ENCODE data around the gene SSTR3.
"Not testable (repeated sequence)": the region's sequence is repeated elsewhere in the genome, so short reads cannot be mapped to it uniquely, and the experiment has no call there.

Gene SSTR3

DNA sequence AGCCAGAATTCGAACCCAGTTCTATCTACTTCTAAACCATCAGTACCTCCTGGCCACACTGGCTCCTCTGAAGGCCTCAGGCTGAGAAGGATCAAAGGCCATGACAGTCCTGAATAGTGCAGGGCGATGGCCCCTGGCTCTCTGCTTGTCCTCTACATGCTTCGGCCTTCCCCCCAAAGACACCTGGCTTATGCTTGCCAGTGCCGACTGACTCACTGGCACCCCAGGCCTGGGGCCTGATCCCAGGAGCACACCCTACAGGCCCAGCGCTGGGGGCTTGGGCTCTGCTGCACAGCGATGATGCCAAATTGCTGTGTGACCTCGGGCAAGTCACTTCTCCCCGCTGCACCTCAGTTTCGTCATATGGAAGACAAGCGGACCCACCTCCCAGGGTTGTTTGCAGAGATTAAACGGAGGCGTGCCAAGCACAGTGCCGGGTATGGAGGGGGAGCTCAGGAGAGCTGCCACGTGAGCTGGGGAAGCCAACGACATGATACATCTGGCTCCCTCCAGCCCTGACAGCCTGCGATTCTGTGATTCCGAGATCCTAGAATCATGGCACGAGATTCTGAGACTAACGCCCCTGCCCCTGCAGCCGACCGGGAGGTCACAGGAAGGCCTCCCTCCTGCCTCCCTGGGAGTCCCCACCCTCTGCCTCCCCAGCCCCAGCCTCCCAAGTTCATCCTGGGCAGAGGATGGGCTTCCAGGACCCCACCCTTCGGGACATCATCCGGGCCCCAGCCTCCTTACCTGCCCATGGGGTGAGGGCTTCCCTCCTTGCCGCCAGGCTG lies 1.0 kb downstream of the SSTR3 start:
- no peak for DNase-seq (ENCODE audit: low read depth in 2 of 2)

DNA sequence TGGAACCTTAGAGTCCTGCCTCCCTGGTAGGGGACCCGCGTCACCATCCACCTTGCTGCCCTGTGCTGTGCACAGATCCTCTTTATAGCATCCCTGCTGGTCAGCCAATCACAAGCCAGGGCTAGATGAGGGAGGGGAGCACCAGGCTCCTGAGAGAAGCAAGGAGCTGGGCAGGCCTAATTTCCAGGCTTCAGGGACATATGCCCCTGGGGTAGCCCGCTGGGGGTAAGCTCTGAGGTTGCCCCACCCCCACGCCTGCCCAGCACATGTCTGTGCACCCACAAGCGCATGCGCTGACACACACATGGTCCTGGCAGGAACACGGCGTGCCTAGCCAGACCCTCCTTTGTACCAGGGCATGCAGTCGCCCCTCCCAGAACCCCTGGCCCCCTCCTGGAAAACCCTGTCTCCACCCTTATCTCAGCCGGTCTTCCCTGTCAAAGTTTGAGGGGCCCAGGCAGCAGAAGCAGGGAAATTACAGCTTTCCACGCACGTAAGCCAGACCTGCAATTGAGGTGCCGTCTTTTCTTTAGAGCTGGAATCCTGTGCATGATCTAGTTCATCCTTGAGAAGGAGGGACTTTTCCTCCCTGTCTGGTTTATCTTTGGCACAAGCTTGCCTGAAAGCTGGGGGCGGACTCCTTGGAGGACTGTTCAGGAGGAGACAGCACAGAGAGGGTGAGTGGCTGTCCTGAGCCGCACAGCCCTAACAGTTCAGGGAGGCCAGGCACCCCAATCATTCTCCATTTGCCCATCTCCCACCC lies 2.1 kb downstream of the SSTR3 start:
- DNase-seq (ENCODE audit: low read depth in 2 of 2) = no peak

DNA sequence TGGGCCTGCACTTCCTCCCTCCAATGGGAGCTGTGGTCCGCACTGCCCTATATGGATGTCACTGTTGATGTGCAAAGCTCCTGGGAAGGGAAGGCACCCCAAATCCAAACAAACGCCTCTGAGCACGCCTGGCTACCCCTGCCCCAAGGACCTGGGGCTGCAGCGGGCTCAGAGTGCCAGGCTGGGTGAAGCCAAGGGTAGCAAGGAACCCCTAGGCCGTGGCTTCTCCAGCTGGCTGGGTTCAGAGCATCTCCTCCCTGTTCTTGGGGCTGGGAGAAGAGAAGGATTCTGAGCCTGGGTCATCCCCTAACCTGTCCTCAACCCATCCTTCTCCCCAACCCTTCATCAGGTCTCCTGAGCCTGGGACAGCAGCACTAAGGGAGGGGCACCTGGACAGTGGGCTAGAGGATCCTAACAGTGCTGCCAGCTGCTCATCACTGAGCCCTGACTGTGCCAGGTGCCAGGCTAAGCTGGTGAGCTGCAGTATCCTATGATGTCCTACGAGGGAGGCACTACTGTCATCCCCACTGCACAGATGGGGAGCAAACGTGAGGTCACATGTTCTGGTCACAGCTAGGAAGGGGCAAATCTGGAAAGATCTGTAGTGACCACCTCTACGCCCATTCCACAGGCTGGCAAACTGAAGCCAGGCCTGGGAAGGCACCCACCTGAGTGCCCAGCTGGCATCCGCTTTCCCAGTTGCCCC lies 3.0 kb downstream of the SSTR3 start:
- no peak for DNase-seq (ENCODE audit: low read depth in 2 of 2)

DNA sequence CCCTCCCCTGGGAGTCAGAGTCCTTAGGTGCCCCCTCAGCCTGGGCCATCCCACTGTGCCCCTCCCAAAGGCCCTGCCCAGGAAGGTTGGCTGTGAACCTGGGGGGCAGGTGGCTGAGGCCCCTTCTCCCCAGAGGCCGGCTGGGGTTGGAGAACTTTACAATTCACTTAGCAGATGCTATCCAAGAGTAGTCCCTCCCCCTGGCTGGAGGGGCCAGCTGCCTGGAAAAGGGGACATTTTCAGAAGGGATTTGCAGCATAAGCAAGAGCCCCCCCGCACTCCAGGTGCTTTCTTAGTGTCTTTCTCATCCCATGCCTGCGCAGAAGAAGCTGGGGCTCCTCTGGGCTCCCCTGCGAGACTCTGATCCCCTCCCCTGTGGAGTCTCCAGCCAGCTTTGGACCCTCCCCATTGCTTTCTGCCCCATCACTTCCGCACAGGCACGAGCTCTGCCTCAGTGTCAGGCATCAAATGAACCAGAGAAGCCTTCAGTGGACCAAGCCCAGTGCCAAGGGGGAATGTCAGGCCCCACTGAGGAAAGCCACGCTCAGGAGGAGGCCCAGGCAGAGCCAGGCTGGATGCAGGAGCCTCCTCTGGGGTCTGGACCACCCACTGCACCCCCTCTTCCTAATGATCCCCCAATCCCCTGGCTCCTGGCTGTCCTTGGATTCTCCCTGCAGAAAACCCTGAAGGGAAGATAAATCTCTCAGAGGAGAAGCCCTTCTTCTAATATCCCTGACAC lies 3.7 kb downstream of the SSTR3 start:
- no peak for DNase-seq (ENCODE audit: low read depth in 2 of 2)

DNA sequence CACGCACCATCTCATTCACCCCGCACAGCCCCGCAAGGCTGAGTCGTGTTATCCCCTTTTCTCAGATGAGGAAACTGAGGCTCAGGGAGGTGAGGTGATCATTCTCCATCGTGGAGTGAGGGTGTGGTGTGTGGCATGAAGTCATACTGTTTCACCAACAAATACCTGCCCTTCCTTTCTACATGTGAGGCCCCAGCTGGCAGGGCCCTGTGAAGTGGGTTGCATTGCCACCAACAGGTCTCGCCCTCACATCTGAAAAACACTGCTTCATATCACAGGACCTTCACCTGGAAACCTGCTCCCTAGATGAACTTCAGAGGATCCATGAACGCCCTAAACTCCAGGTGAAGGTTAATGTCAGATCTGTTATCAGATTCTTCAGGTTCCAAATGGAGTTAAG lies 4.3 kb downstream of the SSTR3 start:
- no peak for DNase-seq (ENCODE audit: low read depth in 2 of 2)

DNA sequence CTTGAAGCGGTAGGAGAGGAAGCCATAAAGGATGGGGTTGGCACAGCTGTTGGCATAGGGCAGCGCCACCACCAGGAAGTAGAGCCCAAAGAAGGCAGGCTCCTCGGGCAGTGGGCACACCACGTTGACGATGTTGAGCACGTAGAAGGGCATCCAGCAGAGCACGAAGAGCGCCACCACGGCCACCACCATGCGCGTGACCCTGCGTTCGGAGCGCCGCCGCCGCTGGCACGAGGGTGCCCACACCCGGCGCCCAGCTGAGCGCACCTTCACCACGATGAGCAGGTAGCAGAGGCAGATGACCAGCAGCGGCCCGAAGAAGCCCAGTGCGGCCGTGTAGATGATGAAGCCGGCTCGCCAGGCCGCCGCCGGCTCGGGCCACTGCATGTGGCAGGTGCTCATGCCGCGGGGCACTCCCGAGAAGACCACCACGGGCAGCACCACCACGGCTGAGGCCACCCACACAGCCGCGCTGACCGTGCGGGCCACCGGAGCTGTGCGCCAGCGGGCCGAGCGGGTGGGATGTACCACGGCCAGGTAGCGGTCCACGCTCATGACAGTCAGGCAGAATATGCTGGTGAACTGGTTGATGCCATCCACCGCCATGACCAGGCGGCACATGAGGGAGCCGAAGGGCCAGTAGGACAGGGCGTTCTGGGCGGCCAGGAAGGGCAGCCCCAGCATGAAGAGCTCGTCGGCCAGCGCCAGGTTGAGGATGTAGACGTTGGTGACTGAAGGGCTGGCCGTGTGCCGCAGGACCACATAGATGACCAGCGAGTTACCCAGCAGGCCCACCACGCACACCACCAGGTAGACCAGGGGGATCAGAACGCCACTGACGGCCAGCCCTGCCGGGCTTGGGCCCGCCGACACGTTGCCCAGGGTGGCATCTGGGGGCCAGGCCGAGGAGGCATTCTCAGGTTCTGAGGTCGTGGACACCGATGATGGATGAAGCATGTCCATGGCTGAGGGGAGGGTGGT lies 5.1 kb downstream of the SSTR3 start:
- no peak for DNase-seq (ENCODE audit: low read depth in 2 of 2)

DNA sequence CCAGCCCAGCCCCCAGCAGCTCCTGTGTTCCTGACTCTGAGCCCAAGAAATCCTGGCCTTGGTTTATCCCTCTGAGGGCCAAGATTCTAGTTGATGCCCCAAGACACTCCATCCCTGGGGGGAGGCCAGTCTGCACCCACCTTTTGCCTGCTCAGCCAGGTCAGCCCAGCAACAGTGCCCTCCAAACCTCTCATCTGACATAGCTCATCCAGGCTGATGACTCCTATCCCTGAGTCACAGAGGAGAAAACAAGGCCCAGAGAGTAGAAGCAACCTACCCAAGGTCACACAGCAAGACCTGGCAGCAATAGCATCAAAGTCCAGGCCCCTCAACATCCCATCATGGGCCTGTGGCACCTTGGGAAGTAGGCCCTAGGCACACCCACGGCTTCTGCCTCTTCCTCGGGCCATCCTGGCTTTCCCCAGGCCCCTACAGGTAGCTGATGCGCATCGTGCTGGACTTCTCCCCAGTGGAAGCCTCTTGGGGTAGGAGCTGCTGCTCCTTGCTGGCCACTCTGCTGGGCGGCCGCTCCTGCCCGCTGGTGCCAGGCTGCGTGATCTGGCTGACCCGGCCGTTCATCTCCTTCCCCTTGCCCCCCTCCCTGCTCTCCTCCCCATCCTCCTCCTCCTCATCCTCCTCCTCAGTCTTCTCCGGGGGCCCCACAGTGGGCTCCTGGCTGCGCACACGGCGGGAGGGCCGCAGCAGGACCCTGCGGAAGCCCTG lies 6.0 kb downstream of the SSTR3 start:
- DNase-seq (ENCODE audit: low read depth in 2 of 2) = no peak

DNA sequence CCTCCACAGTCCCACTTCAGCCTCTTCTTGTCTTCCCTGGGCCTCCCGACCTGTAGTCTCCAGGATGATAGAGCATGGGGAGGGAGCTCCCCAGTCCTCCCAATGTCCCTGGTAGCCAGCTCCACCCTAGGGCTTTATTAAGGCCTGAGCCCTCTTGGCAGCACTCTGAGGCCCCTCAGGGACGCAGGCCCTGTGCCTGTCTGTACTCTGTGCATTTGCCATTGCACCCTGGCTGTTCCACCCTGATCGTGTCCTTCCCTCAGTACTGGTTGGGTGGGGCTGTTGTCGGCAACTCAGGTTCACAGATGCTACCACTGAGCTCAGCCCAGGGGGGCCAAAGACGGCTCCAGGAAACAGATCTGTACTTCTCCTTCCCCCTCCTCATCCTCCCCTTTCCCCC lies 7.2 kb downstream of the SSTR3 start:
- DNase-seq (ENCODE audit: low read depth in 2 of 2) = no peak

DNA sequence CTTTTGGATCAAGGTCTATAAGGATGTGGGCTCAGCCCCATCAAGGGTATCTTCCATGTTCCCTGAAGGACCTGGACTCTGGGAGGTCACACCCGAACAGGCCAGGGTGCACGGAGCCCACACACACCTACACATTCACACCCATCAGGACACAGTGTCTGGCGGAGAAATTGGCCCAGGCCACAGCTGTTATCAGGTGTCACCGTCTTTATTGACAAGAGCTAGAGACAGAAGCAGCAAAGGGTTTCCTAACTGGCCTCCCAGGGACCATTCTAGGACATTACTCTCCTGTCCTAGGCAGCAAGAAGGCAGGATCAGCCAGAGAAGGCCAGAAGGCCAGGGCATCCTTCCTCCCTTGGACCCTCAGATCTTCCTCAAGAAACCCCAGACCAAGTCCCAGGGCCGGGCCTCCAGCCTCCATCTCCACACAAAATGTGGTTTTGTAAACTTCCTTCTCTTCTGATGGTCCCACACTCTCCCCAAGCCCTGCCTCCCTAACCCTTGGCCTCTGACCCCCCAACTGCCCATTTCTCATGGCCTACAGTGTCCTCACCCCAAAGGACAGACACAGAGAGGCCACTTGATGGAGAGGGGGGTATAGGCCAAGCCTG lies 8.1 kb downstream of the SSTR3 start:
- no peak for DNase-seq (ENCODE audit: low read depth in 2 of 2)

DNA sequence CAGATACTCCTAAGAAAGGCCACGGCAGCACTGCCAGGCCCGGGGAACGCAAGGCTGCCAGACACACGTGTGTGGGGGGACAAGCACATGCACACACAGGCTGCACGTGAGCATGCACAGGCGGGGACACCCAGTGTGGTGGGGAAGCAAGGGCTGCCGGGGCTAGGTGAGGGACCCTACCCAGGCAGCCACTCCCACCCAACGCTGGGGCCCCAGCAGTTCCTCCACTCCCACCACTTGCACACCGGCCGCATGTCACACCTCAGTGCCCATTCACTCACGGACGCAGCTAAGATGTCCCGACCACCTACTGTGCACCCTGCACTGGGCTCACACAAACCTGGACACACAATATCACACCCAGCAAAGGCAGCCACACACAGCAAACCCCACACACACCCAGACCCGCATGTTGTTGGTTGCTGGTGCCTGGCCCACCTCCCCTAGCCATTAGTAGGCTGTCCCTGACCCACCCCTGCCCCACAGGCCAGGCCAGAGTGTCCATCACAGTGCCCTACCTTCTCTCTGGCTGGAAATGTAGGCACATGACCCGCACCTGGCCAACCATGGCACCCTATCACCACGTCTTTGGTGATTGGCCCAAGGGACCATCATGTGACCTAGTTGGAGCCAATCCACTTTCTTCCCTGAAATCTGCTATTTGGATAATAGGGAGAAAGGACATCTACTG lies 8.8 kb downstream of the SSTR3 start:
- DNase-seq (ENCODE audit: low read depth in 2 of 2) = no peak

DNA sequence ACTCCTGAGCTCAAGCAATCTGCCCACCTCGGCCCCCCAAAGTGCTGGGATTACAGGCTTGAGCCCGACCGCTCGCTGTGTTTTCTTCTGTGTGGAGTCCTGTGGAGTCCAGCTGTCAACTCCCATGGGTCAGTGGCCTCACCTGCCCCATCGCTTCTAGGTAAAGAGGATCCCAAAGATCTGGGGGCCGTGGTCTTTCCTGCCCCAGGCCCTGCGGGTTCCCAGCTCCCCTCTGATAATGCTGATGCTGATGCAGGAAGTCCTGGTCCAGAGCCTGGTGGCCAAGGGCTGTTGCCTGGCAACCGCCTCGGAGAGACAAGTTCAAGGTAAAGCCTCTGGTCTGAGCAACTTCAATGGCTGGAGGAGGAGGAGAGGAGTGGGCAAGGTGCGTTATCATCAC lies 9.6 kb downstream of the SSTR3 start:
- DNase-seq (ENCODE audit: low read depth in 2 of 2) = no peak

DNA sequence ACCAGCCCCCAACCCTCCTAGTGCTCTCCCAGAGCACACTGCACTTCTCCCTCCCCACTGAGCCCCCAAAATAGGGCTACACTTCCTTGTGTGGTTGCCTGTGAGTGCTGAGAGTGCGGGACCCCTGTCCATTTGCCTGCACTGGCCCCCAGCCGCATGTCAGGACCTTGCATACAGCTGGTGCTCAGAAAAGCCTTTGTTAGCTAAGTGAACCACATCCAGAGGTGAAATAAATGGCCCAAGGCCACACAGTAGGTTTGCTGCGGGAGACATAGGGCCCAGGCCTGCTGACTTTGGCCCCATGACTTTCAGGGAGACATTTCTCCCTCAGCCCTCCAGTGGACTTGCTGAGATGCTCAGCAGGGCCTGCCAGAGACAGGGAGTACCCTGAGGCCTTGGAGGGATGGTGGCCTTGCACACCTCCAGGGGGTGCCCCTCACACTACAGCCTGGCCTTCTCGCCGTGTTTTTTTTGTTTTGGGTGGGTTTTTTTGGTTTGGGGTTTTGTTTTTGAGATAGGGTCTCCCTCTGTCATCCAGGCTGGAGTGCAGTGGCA lies 10.2 kb downstream of the SSTR3 start:
- DNase-seq (ENCODE audit: low read depth in 2 of 2) = no peak

DNA sequence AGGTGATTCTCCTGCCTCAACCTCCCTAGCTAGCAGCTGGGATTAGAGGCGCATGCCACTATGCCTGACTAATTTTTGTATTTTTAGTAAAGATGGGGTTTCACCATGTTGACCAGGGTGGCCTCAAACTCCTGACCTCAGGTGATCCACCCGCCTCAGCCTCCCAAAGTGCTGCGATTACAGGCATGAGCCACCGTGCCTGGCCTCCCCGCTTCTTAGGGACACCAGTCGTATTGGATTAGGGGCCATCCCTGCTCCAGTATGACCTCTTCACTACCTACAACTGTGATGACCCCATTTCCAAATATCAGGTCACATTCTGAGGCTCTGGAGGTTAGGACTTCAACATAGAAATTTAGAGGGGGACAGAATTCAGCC lies 10.8 kb downstream of the SSTR3 start:
- DNase-seq (ENCODE audit: low read depth in 2 of 2) = not testable (repeated sequence)

DNA sequence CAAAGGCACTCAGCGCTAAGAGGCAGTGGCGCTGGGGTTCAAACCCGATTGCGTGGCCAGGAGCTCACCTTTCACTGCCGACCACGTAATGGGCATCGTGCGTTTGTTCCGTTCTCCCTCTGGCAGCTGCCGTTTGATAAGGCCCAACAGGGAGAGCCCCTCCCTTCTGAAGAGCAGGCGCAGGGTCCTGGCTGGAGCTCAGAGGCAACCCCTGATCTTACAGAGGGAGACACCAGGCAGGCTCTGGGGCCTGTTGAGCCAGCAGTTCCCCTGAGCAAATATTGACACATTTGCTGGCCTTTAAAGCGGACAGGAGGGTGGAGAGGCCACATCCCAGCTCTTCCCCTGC lies 12.5 kb downstream of the SSTR3 start:
- no peak for DNase-seq (ENCODE audit: low read depth in 2 of 2)

DNA sequence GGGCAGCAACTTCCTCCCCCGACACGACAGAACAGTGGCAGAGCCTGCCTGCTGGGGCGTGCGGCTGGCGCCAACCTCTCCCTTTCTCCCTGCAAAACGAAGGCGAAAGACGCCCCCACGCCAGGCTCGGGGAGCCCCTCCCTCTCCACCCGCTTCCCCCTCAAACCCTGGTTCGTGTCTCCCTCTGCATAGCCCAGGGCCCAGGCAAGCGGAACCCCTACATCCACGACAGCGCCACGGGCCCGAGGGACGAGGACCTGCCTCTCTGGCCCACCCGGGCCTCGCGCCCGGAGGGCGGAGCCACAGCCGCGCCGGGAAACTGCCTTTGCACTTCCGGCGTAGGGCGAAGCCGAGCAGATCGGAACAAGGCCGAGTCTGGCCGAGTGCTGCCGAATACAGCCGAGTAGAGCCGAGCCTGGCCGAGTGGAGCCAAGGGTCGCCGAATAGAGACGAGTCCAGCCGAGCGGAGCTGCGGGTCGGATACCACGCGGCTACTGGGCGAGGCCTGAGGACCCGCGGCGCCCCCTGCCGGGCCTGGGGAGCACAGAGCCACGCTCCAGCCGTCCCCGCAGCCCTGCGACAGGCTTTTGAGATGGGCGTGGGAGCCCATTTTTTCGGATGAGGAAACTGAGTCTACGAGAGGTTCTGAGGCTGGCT lies 13.0 kb downstream of the SSTR3 start:
- peak; percentile 99 to 100 for DNase-seq (ENCODE audit: low read depth in 2 of 2)

DNA sequence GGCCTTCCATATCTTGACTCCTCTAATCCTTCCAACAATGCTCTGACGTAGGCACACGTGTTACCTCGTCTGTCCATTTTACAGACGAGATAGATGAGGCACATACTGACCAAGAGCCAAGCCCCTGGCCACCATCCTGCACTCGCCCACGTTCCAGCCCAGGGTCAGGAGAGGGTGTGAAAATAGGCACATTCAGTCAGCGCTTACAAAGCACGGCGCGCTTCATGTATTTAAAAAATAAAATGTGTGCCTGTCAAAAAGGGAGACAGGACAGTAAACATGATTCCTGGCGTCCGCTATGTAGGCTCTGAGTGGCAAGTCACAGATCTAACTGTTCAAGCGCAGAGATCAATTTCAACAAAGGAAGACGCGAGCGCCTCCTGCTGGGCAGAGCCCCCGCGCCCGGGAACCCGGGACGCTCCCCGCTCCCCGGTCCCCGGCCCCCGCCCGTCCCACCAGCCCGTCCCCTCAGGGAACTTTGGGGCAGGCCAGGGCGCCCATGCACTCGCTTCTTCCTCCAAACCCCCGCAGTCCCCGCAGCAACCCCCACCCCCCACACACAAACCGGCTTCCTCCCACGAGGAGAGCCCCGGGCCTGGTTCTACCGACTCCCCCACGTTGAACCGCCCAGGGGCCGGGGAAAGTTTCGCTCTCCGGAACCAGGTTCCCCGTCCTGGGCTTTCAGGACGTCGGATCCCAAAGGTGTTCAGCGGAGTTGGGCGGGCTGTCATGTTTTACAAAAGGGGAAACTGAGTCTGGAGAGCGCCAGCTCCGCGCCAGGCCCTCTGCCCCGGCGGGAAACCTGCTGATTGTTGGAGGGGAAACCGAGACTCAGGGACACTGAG lies 13.8 kb downstream of the SSTR3 start:
- DNase-seq (ENCODE audit: low read depth in 2 of 2) = peak; percentile 78 to 91

DNA sequence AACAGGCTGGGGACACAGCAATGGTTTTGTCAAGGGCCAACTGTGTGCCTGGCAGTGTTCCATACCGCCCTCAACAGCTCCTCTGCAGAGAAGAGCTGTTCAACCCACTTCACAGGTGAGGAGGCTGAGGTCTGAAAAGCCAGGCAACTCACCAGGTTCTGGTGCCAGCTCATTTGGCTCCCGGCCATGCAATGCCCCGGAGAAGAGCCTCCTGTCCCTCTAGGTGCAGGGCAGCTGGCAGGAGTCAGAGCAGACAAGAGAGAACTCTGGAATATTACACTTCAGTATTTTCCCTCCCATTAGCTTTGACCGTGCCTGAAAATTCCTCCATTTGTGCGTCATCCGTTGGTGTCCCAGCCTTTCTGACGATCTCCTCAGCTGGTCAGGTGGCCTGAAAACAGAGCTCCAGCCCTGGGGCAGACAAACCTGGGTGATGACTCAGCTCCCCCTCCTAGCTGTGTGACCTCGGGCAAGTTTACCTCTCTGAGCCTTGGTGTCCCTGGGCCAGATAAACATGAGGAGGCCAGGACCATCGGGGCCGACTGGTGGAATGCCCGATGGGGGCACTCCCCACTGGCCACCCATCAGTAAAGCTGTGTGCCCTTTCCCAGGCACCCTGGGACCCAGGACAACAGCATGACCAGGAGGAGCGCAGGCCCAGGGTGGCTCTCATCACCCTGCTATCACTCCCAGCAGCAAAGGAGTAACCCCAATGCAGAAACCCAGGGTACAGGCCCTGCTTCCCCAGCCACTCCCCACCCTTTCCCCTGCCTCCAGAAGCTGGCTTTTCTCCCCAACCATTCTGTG lies 14.6 kb downstream of the SSTR3 start:
- DNase-seq (ENCODE audit: low read depth in 2 of 2) = no peak

Data from stimulated activated CD4-positive, alpha-beta T cell treated with anti-CD3 and anti-CD28 coated beads, Interleukin-15, amount 100 ng/mL, for 48 hours (primary cell).